GM10248 (cell line): ENCODE measurements around the gene NLGN2.

Source experiments
- CTCF ChIA-PET: fragments of 300-600 bp; sonication (Branson Sonifier 250); formaldehyde crosslinking; extraction: SDS; loops from one replicate; lab custom pipeline; 2021; ENCODE audit warnings: antibody characterized with exemption; lab: Yijun Ruan, JAX
- POLR2A ChIA-PET: fragments of 350-650 bp; sonication (Branson Sonifier 250); formaldehyde crosslinking; extraction: SDS; loops from one replicate; lab custom pipeline; 2020; ENCODE audit warnings: antibody characterized with exemption; lab: Yijun Ruan, JAX
- DNase-seq: peaks from one replicate; pipeline ENCODE4 v3.0.0; 2012; ENCODE audit errors: extremely low spot score
- TF ChIP-seq, protein P1 (sequence below): IDR thresholded peaks from 2 replicates; pipeline ENCODE4 v1.5.1; 2012; ENCODE audit warnings: mild to moderate bottlenecking, low read depth; ENCODE audit errors: extremely low read depth, missing control alignments, control extremely low read depth

NLGN2 gene

DNA sequence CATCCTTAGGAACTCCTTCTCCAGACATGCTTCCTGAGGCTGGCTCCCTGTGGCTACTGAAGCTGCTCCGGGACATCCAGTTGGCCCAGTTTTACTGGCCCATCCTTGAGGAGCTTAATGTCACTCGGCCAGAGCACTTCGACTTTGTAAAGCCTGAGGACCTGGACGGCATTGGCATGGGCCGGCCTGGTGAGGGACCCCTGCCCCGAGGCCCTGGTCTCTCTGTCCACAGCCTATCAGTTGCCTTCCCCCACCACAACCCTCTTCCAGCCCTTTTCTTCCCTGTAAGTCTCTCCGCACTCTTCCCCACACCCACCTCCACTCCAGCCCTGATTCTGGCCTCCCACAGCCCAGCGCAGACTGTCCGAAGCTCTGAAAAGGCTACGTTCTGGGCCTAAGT is 24.7 kb upstream of the NLGN2 start:
- TF ChIP-seq, protein P1, sequence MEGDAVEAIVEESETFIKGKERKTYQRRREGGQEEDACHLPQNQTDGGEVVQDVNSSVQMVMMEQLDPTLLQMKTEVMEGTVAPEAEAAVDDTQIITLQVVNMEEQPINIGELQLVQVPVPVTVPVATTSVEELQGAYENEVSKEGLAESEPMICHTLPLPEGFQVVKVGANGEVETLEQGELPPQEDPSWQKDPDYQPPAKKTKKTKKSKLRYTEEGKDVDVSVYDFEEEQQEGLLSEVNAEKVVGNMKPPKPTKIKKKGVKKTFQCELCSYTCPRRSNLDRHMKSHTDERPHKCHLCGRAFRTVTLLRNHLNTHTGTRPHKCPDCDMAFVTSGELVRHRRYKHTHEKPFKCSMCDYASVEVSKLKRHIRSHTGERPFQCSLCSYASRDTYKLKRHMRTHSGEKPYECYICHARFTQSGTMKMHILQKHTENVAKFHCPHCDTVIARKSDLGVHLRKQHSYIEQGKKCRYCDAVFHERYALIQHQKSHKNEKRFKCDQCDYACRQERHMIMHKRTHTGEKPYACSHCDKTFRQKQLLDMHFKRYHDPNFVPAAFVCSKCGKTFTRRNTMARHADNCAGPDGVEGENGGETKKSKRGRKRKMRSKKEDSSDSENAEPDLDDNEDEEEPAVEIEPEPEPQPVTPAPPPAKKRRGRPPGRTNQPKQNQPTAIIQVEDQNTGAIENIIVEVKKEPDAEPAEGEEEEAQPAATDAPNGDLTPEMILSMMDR = no peak
- no peak for DNase-seq
- ChIA-PET POLR2A (no interaction called here), CTCF (interaction anchor here (0.8 to 1.1 kb wide), 2 partner anchors 28 to 178 kb away, joined by 4 to 6 read pairs; partner anchors contain the start of gene TMEM95)

DNA sequence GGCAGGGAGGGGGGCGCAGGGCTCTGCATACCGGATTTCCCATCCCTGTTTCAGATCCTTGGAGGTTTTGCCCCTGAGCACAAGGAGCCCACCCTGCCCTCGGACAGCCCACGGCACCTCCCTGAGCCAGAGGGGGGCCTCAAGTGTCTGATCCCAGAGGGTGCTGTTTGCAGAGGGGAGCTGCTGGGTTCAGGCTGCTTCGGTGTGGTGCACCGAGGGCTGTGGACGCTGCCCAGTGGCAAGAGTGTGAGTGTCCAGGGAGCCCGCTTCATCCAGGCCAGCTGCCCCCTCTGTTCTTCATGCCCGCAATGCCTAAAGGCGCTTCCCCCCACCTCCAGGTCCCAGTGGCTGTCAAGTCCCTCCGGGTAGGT is 24.3 kb upstream of the NLGN2 start:
- DNase-seq = no peak
- TF ChIP-seq, protein P1 = no peak
- ChIA-PET CTCF (interaction anchor here (0.8 to 1.1 kb wide), 2 partner anchors 28 to 177 kb away, joined by 4 to 6 read pairs; partner anchors contain the start of gene TMEM95), POLR2A (no interaction called here)

DNA sequence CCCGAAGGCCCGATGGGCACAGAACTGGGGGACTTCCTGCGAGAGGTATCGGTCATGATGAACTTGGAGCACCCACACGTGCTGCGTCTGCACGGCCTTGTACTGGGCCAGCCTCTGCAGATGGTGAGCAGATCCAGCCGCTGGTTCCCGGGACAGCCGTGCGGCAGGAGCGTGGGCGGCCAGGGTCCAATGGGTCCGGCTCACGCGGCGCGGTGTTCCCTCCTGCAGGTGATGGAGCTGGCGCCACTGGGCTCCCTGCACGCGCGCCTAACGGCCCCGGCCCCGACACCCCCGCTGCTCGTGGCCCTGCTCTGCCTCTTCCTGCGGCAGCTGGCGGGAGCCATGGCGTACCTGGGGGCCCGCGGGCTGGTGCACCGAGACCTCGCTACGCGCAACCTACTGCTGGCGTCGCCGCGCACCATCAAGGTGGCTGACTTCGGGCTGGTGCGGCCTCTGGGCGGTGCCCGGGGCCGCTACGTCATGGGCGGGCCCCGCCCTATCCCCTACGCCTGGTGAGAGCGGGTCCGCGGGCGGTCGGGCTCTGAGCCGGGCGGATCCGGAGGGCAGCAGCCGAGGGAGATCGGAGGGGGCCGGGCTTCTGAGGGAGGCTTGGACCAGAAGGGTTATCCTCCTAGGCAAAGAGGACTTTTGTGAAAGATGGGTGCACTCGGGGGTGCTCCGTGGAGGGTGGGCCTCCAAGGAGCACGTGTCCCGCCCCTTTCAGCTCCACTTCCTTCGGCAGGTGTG is 23.7 kb upstream of the NLGN2 start:
- CTCF ChIA-PET = interaction anchor here (0.8 to 1.1 kb wide), 2 partner anchors 29 to 178 kb away, joined by 3 to 6 read pairs; partner anchors contain the start of gene TMEM95

DNA sequence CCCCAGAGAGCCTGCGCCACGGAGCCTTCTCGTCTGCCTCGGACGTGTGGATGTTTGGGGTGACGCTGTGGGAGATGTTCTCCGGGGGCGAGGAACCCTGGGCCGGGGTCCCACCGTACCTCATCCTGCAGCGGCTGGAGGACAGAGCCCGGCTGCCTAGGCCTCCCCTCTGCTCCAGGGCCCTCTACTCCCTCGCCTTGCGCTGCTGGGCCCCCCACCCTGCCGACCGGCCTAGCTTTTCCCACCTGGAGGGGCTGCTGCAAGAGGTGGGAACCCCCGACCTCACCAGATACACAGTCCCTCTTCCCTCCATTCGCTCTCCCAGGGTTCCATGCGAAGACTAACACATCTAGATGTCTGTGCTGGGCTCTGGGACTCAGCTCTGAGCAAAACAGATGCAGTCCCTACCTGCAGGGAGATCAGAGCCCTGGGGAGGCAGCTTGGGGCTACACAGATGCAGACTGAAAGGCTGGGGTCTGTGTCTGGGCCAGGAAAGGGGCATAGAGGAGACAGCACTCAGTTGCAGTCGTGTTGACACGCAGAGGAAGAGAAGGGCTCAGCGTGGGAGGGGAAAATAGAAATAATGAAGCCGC is 23.1 kb upstream of the NLGN2 start:
- CTCF ChIA-PET = interaction anchor here (0.8 kb wide), 1 partner anchor 178 kb away, joined by 3 read pairs; no protein-coding TSS in a partner anchor
- POLR2A ChIA-PET = interaction anchor here (0.6 kb wide), 1 partner anchor 42 kb away, joined by 3 read pairs; no protein-coding TSS in a partner anchor
- TF ChIP-seq, protein P1 = no peak
- DNase-seq = no peak

More for the DNA sequence above, 23.7 kb upstream of the NLGN2 start:
- DNase-seq = peak; percentile 93
- POLR2A ChIA-PET = interaction anchor here (0.6 kb wide), 1 partner anchor 42 kb away, joined by 3 read pairs; no protein-coding TSS in a partner anchor
- TF ChIP-seq, protein P1 = no peak

DNA sequence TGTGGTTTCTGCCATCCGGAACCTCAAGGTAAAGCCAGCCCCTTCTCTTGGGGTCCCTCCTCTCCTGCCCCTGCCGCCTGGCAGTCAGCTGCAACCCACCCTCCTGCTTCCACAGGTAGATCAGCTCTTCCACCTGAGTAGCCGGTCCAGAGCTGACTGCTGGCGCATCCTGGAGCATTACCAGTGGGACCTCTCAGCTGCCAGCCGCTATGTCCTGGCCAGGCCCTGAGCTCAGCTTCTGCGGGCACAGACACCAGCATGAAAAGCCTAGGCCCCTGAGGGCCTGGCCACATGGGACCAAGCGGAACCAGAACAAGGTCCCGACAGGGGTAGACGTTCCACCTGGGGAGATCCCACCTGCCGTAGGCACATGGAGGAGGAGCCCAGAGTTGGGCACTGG is 18.8 kb upstream of the NLGN2 start:
- ChIA-PET POLR2A (interaction anchor here (0.5 kb wide), 1 partner anchor 298 kb away, joined by 3 read pairs; no protein-coding TSS in a partner anchor), CTCF (interaction anchor here (1.0 to 3.3 kb wide), 4 partner anchors 9 to 172 kb away, joined by 4 to 12 read pairs (median 8); no protein-coding TSS in a partner anchor)
- TF ChIP-seq, protein P1 = no peak
- DNase-seq = no peak
